ENCODE measurements around the gene NACC1. TPM values are rescaled to one million over a fixed set of nuclear protein-coding genes. Genes with fewer than 3 reads are reported as not detected.

Gene NACC1
- total and polyA plus RNA-seq, 2 of the 13 experiments (the other 11 are each of a cell fraction or from before 2014, with no cell fraction given), result 31.8 to 42.3 TPM

DNA sequence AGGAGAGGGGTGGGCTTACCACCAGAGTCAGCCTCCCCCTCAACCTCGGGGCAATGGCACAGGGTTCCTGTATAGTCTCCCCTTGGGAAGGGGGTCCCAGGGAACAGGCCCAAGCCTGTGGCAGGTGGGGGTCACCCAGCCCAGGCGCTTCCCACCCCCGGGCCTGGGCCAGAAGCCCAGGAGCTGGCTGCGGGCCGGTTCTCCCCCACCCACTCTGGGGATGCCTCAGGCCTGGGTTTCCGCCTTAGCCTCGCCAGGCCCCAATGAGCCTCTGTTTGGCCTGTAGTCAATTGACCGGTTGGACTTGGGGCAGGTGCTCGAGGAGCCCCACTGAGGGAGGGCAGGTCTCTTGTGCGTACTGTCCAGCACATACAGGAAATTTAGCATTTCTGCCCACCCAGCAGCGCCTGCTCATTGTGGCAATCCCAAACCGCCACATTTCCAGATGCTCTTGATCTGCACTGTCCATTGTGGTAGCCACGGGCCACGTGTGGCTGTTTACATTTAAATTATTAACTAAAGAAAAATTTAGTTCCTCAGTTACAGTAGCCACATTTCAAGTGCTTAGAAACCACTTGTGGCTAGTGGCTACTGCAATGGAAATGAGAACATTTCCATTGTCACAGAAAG is 25.3 kb upstream of the NACC1 start (continued):
- TF ChIP-seq PRPF4 (IDR thresholded peaks at IDR 0.05; ENCODE audit: low read depth, low read length, poor library complexity, severe bottlenecking) (no peak), REST (IDR thresholded peaks at IDR 0.05; ENCODE audit: borderline replicate concordance in 1 of 2, low read depth in 1 of 2, low read length in 2 of 2) (no peak), SAP130 (CRISPR knock-in tag; IDR thresholded peaks at IDR 0.05; ENCODE audit: low read depth) (0 out of 2 replicates have a peak, but pooled peaks have one; percentile 5), ZNF557 (CRISPR knock-in tag; IDR thresholded peaks at IDR 0.05) (no peak), ZNF564 (CRISPR knock-in tag; IDR thresholded peaks at IDR 0.05) (no peak), ARNT (IDR thresholded peaks at IDR 0.05) (no peak), ZNF264 (CRISPR knock-in tag; IDR thresholded peaks at IDR 0.05) (no peak), FOXA3 (CRISPR knock-in tag; IDR thresholded peaks at IDR 0.05) (0 out of 2 replicates have a peak, but pooled peaks have one; percentile 16), ZNF367 (CRISPR knock-in tag; IDR thresholded peaks at IDR 0.05; ENCODE audit: borderline replicate concordance) (no peak), NFKBIZ (CRISPR knock-in tag; IDR thresholded peaks at IDR 0.05) (no peak)
- TF ChIP-seq, protein P1, sequence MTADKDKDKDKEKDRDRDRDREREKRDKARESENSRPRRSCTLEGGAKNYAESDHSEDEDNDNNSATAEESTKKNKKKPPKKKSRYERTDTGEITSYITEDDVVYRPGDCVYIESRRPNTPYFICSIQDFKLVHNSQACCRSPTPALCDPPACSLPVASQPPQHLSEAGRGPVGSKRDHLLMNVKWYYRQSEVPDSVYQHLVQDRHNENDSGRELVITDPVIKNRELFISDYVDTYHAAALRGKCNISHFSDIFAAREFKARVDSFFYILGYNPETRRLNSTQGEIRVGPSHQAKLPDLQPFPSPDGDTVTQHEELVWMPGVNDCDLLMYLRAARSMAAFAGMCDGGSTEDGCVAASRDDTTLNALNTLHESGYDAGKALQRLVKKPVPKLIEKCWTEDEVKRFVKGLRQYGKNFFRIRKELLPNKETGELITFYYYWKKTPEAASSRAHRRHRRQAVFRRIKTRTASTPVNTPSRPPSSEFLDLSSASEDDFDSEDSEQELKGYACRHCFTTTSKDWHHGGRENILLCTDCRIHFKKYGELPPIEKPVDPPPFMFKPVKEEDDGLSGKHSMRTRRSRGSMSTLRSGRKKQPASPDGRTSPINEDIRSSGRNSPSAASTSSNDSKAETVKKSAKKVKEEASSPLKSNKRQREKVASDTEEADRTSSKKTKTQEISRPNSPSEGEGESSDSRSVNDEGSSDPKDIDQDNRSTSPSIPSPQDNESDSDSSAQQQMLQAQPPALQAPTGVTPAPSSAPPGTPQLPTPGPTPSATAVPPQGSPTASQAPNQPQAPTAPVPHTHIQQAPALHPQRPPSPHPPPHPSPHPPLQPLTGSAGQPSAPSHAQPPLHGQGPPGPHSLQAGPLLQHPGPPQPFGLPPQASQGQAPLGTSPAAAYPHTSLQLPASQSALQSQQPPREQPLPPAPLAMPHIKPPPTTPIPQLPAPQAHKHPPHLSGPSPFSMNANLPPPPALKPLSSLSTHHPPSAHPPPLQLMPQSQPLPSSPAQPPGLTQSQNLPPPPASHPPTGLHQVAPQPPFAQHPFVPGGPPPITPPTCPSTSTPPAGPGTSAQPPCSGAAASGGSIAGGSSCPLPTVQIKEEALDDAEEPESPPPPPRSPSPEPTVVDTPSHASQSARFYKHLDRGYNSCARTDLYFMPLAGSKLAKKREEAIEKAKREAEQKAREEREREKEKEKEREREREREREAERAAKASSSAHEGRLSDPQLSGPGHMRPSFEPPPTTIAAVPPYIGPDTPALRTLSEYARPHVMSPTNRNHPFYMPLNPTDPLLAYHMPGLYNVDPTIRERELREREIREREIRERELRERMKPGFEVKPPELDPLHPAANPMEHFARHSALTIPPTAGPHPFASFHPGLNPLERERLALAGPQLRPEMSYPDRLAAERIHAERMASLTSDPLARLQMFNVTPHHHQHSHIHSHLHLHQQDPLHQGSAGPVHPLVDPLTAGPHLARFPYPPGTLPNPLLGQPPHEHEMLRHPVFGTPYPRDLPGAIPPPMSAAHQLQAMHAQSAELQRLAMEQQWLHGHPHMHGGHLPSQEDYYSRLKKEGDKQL (CRISPR knock-in tag; IDR thresholded peaks at IDR 0.05; ENCODE audit: low read depth), result no peak

All from HepG2 (cell line).